ENCODE data around the gene VIPR2.

Gene VIPR2

GRCh38 chr7:159142730-159143129, 1.9 kb downstream of the VIPR2 start (continued):
- TF ChIP-seq, protein P1, sequence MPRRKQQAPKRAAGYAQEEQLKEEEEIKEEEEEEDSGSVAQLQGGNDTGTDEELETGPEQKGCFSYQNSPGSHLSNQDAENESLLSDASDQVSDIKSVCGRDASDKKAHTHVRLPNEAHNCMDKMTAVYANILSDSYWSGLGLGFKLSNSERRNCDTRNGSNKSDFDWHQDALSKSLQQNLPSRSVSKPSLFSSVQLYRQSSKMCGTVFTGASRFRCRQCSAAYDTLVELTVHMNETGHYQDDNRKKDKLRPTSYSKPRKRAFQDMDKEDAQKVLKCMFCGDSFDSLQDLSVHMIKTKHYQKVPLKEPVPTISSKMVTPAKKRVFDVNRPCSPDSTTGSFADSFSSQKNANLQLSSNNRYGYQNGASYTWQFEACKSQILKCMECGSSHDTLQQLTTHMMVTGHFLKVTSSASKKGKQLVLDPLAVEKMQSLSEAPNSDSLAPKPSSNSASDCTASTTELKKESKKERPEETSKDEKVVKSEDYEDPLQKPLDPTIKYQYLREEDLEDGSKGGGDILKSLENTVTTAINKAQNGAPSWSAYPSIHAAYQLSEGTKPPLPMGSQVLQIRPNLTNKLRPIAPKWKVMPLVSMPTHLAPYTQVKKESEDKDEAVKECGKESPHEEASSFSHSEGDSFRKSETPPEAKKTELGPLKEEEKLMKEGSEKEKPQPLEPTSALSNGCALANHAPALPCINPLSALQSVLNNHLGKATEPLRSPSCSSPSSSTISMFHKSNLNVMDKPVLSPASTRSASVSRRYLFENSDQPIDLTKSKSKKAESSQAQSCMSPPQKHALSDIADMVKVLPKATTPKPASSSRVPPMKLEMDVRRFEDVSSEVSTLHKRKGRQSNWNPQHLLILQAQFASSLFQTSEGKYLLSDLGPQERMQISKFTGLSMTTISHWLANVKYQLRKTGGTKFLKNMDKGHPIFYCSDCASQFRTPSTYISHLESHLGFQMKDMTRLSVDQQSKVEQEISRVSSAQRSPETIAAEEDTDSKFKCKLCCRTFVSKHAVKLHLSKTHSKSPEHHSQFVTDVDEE (CRISPR knock-in tag; IDR thresholded peaks at IDR 0.05): no peak
- TF ChIP-seq PATZ1 (CRISPR knock-in tag; IDR thresholded peaks at IDR 0.05; ENCODE audit: borderline replicate concordance) (no peak), CSDC2 (CRISPR knock-in tag; IDR thresholded peaks at IDR 0.05) (no peak), ZNF70 (CRISPR knock-in tag; IDR thresholded peaks at IDR 0.05) (no peak), ZFP3 (CRISPR knock-in tag; IDR thresholded peaks at IDR 0.05) (no peak), ZFP30 (CRISPR knock-in tag; IDR thresholded peaks at IDR 0.05) (no peak), ZNF565 (CRISPR knock-in tag; conservative IDR thresholded peaks at IDR 0.05; ENCODE audit: low read depth) (no peak)

GRCh38 chr7:159142199-159142598, 2.5 kb downstream of the VIPR2 start:
- ATAC-seq: no peak
- no peak for TF ChIP-seq CREB5 (CRISPR knock-in tag; IDR thresholded peaks at IDR 0.05; ENCODE audit: low read depth)
- TF ChIP-seq, protein P2, sequence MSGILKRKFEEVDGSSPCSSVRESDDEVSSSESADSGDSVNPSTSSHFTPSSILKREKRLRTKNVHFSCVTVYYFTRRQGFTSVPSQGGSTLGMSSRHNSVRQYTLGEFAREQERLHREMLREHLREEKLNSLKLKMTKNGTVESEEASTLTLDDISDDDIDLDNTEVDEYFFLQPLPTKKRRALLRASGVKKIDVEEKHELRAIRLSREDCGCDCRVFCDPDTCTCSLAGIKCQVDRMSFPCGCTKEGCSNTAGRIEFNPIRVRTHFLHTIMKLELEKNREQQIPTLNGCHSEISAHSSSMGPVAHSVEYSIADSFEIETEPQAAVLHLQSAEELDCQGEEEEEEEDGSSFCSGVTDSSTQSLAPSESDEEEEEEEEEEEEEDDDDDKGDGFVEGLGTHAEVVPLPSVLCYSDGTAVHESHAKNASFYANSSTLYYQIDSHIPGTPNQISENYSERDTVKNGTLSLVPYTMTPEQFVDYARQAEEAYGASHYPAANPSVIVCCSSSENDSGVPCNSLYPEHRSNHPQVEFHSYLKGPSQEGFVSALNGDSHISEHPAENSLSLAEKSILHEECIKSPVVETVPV (CRISPR knock-in tag; IDR thresholded peaks at IDR 0.05): no peak

- TF ChIP-seq PPARA (CRISPR knock-in tag; IDR thresholded peaks at IDR 0.05; ENCODE audit: borderline replicate concordance) (no peak), CSDC2 (CRISPR knock-in tag; IDR thresholded peaks at IDR 0.05) (no peak), ZNF8 (CRISPR knock-in tag; IDR thresholded peaks at IDR 0.05) (no peak), BACH2 (CRISPR knock-in tag; IDR thresholded peaks at IDR 0.05; ENCODE audit: borderline replicate concordance) (no peak), TOX (CRISPR knock-in tag; IDR thresholded peaks at IDR 0.05; ENCODE audit: borderline replicate concordance) (no peak), CREB5 (CRISPR knock-in tag; IDR thresholded peaks at IDR 0.05; ENCODE audit: low read depth) (no peak), SNAI2 (CRISPR knock-in tag; IDR thresholded peaks at IDR 0.05) (no peak), PATZ1 (CRISPR knock-in tag; IDR thresholded peaks at IDR 0.05; ENCODE audit: borderline replicate concordance) (no peak), RARB (CRISPR knock-in tag; IDR thresholded peaks at IDR 0.05) (no peak), ESRRG (CRISPR knock-in tag; IDR thresholded peaks at IDR 0.05) (no peak), ZFP3 (CRISPR knock-in tag; IDR thresholded peaks at IDR 0.05) (no peak), ISL1 (CRISPR knock-in tag; IDR thresholded peaks at IDR 0.05) (no peak), POU6F1 (CRISPR knock-in tag; IDR thresholded peaks at IDR 0.05; ENCODE audit: borderline replicate concordance, low read depth) (no peak), ARNTL (CRISPR knock-in tag; IDR thresholded peaks at IDR 0.05; ENCODE audit: borderline replicate concordance, low read depth) (no peak), TCF4 (CRISPR knock-in tag; IDR thresholded peaks at IDR 0.05; ENCODE audit: borderline replicate concordance) (no peak)
- TF ChIP-seq, protein P2 (CRISPR knock-in tag; IDR thresholded peaks at IDR 0.05): no peak
- TF ChIP-seq, protein P1 (CRISPR knock-in tag; IDR thresholded peaks at IDR 0.05): no peak
- no peak for ATAC-seq
Observed at GRCh38 chr7:159141660-159142059, 3.0 kb downstream of the VIPR2 start.
